NCI-H2107 (cell line): Measurements from ENCODE around the gene IL22.

Source experiments
- DNase-seq: peaks from one replicate; lab custom pipeline; 2025; lab: John Stamatoyannopoulos, UW

Gene IL22

GRCh38 chr12:68264158-68264855, 10.9 kb upstream of the IL22 start:
- DNase-seq: no peak

- DNase-seq: no peak
These were observed 10.0 kb upstream of the IL22 start for GRCh38 chr12:68263366-68263765.

GRCh38 chr12:68261896-68262295, 8.5 kb upstream of the IL22 start:
- no peak for DNase-seq

GRCh38 chr12:68260153-68260552, 6.7 kb upstream of the IL22 start:
- no peak for DNase-seq

GRCh38 chr12:68259318-68259940, 6.0 kb upstream of the IL22 start:
- no peak for DNase-seq

GRCh38 chr12:68252077-68252476, 1.3 kb downstream of the IL22 start:
- no peak for DNase-seq

GRCh38 chr12:68250454-68250853, 3.0 kb downstream of the IL22 start:
- no peak for DNase-seq

- DNase-seq: no peak
These were observed 5.6 kb downstream of the IL22 start for GRCh38 chr12:68247785-68248184.

GRCh38 chr12:68246350-68246749, 7.1 kb downstream of the IL22 start:
- DNase-seq: no peak

- DNase-seq: no peak
These were observed 8.0 kb downstream of the IL22 start for GRCh38 chr12:68245180-68246021.

GRCh38 chr12:68242777-68243176, 10.6 kb downstream of the IL22 start:
- DNase-seq: no peak

GRCh38 chr12:68240975-68241374, 12.4 kb downstream of the IL22 start:
- no peak for DNase-seq

GRCh38 chr12:68240079-68240478, 13.3 kb downstream of the IL22 start:
- DNase-seq: no peak

GRCh38 chr12:68239309-68239982, 14.0 kb downstream of the IL22 start:
- DNase-seq: no peak

- DNase-seq: no peak
These were observed 15.8 kb downstream of the IL22 start for GRCh38 chr12:68237619-68238018.

GRCh38 chr12:68237078-68237477, 16.3 kb downstream of the IL22 start:
- DNase-seq: no peak

GRCh38 chr12:68236421-68237059, 16.9 kb downstream of the IL22 start:
- DNase-seq: peak; percentile 39

GRCh38 chr12:68235576-68235975, 17.8 kb downstream of the IL22 start:
- no peak for DNase-seq

- no peak for DNase-seq
These were observed 19.3 kb downstream of the IL22 start for GRCh38 chr12:68234140-68234539.

GRCh38 chr12:68233498-68233897, 19.9 kb downstream of the IL22 start:
- DNase-seq: no peak

GRCh38 chr12:68231691-68232090, 21.7 kb downstream of the IL22 start:
- DNase-seq: no peak

GRCh38 chr12:68231229-68231628, 22.2 kb downstream of the IL22 start:
- DNase-seq: no peak
